GM23338 (cell line): ENCODE measurements around the gene THYN1. TPM values are rescaled to one million over a fixed set of nuclear protein-coding genes. Genes with fewer than 3 reads are reported as not detected.
"Not testable (repeated sequence)": the region's sequence is repeated elsewhere in the genome, so short reads cannot be mapped to it uniquely, and the experiment has no call there.

ENCODE experiments used
- ATAC-seq: fragments of 200-7000 bp; cut with Tn5 transposase; 3 replicates; pipeline ENCODE4 v1.9.1; 2020
- DNase-seq: peaks from one replicate; pipeline ENCODE4 v3.0.0-alpha.2; 2015; ENCODE audit warnings: low spot score
- H2AFZ ChIP-seq: fragments of 200-600 bp; sonication (generic); 2 replicates; pipeline ENCODE4 v1.8.0; 2016; ENCODE audit warnings: antibody characterized with exemption, mild to moderate bottlenecking, moderate library complexity
- H3F3A ChIP-seq: fragments of 200-600 bp; sonication (generic); replicated peaks from 2 replicates; pipeline ENCODE4 v1.8.0; 2017; ENCODE audit warnings: antibody characterized with exemption, mixed run types, low read depth
- H3K27ac ChIP-seq: fragments of 200-600 bp; sonication (generic); 2 replicates; pipeline ENCODE4 v1.6.1; 2016; ENCODE audit warnings: low read depth
- H3K27me3 ChIP-seq: fragments of 200-600 bp; sonication (generic); 2 replicates; pipeline ENCODE4 v1.8.0; 2016; ENCODE audit warnings: mild to moderate bottlenecking, mixed run types, moderate library complexity; ENCODE audit not compliant: insufficient read depth
- H3K36me3 ChIP-seq: fragments of 200-600 bp; sonication (generic); 2 replicates; pipeline ENCODE4 v1.8.0; 2016; ENCODE audit warnings: mild to moderate bottlenecking; ENCODE audit not compliant: insufficient read depth
- H3K4me1 ChIP-seq: fragments of 200-600 bp; sonication (generic); 2 replicates; pipeline ENCODE4 v1.8.0; 2016; ENCODE audit warnings: mild to moderate bottlenecking, moderate library complexity; ENCODE audit not compliant: insufficient read depth
- H3K4me2 ChIP-seq: fragments of 200-600 bp; sonication (generic); 2 replicates; pipeline ENCODE4 v1.7.1; 2017; ENCODE audit warnings: mixed run types
- H3K4me3 ChIP-seq: fragments of 200-600 bp; sonication (generic); 2 replicates; pipeline ENCODE4 v1.6.1; 2016; ENCODE audit warnings: mixed run types
- H3K79me2 ChIP-seq: fragments of 200-600 bp; sonication (generic); replicated peaks from 2 replicates; pipeline ENCODE4 v1.8.0; 2017; ENCODE audit warnings: mild to moderate bottlenecking; ENCODE audit not compliant: insufficient read depth
- H3K9me2 ChIP-seq: fragments of 200-600 bp; sonication (generic); 2 replicates; pipeline ENCODE4 v1.8.0; 2017; ENCODE audit not compliant: insufficient read depth
- H4K20me1 ChIP-seq: fragments of 200-600 bp; sonication (generic); replicated peaks from 2 replicates; pipeline ENCODE4 v1.8.0; 2017; ENCODE audit warnings: mild to moderate bottlenecking; ENCODE audit not compliant: insufficient read depth
- H3K27ac Mint-ChIP-seq: 2 replicates; pipeline ENCODE4 v1.8.0; 2020; ENCODE audit warnings: inconsistent platforms, mild to moderate bottlenecking, moderate library complexity, mixed read lengths
- H3K27me3 Mint-ChIP-seq: 3 replicates; pipeline ENCODE4 v1.8.0; 2022; ENCODE audit warnings: low read depth, mild to moderate bottlenecking, moderate library complexity, mixed read lengths, inconsistent platforms; ENCODE audit not compliant: insufficient read depth, poor library complexity
- H3K36me3 Mint-ChIP-seq: 3 replicates; pipeline ENCODE4 v1.8.0; 2021; ENCODE audit warnings: low read depth, mild to moderate bottlenecking, inconsistent platforms, moderate library complexity, mixed read lengths
- H3K4me1 Mint-ChIP-seq: 3 replicates; pipeline ENCODE4 v1.8.0; 2020; ENCODE audit warnings: mild to moderate bottlenecking, inconsistent platforms, mixed read lengths
- H3K4me3 Mint-ChIP-seq: 3 replicates; pipeline ENCODE4 v1.8.0; 2021; ENCODE audit warnings: moderate library complexity, mild to moderate bottlenecking, inconsistent platforms, mixed read lengths
- H3K9me3 Mint-ChIP-seq: 3 replicates; pipeline ENCODE4 v1.8.0; 2020; ENCODE audit warnings: moderate library complexity, mild to moderate bottlenecking, inconsistent platforms, mixed read lengths
- CREB1 ChIP-seq: fragments of 250-450 bp; sonication (Bioruptor Pico); IDR thresholded peaks from 2 replicates; pipeline ENCODE4 v1.5.0; 2020; ENCODE audit warnings: low read depth, mild to moderate bottlenecking, moderate library complexity
- EZH2 ChIP-seq: fragments of 200-600 bp; sonication (generic); IDR thresholded peaks from one replicate; pipeline ENCODE4 v1.8.0; 2017; ENCODE audit warnings: antibody characterized with exemption, mild to moderate bottlenecking, low read depth; ENCODE audit not compliant: unreplicated experiment
- JUNB ChIP-seq: IDR thresholded peaks from one replicate; pipeline ENCODE4 v1.6.1; 2016; ENCODE audit warnings: antibody characterized with exemption; ENCODE audit not compliant: unreplicated experiment
- ZNF114 ChIP-seq: fragments of 250-450 bp; sonication (Bioruptor Pico); IDR thresholded peaks from 2 replicates; pipeline ENCODE4 v1.5.0; 2020; ENCODE audit warnings: mild to moderate bottlenecking, moderate library complexity
- polyA plus RNA-seq: library from polyadenylated mRNA; unstranded; fragments of >200 nt; fragmentation: Nextera tagmentation; extraction: Ambion mirVana; gene quantifications from 2 replicates; pipeline ENCODE4 v1.2.1, GENCODE V29; 2016
- total RNA-seq: library from RNA; depleted of rRNA; stranded (reverse); fragments of >200 nt; shearing (Covaris generic); gene quantifications from 2 replicates; pipeline ENCODE4 v1.2.3, GENCODE V29; 2014
- TF ChIP-seq, protein P1 (sequence below): fragments of 250-450 bp; sonication (Bioruptor Pico); IDR thresholded peaks from 2 replicates; pipeline ENCODE4 v1.5.0; 2020; ENCODE audit warnings: mild to moderate bottlenecking, moderate library complexity

Gene THYN1
- total and polyA plus RNA-seq, 2 experiments from 2014 or later = 116 to 216 TPM

DNA sequence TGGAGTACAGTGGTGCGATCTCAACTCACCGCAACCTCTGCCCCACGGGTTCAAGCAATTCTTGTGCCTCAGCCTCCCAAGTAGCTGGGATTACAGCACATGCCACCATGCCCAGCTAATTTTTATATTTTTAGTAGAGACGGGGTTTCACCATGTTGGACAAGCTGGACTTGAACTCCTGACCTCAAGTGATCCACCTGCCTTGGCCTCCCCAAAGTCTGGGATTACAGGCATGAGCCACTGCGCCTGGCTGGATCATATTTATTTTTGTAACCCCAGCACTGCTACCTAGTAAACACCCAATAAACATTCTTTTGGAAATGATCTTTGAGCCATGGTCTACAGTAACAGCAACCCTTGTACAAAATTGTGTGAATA, 2.0 kb upstream of the THYN1 start:
- Histone ChIP-seq H3K79me2 (peaks cover 55% of the 10 kb centered on the region), H3K36me3 (peaks cover 29% of the 10 kb centered on the region), H3K4me1 (peaks cover 24% of the 10 kb centered on the region), H3K4me2 (peak overlapping the region; percentile 94), H3K4me3 (peak overlapping the region; percentile 65; the same call in 1 of the 2 replicates), H4K20me1 (peaks cover 18% of the 10 kb centered on the region)
- not testable (repeated sequence) for ATAC-seq, H3F3A ChIP-seq, H3K27ac Mint-ChIP-seq, H3K27ac ChIP-seq, H3K9me2 ChIP-seq, DNase-seq, H2AFZ ChIP-seq, H3K27me3 Mint-ChIP-seq, H3K27me3 ChIP-seq, H3K9me3 Mint-ChIP-seq
- H3K36me3 Mint-ChIP-seq = peaks cover 46% of the 10 kb centered on the region
- peak overlapping the region; percentile 81 for H3K4me3 Mint-ChIP-seq
- peaks cover 26% of the 10 kb centered on the region for H3K4me1 Mint-ChIP-seq

DNA sequence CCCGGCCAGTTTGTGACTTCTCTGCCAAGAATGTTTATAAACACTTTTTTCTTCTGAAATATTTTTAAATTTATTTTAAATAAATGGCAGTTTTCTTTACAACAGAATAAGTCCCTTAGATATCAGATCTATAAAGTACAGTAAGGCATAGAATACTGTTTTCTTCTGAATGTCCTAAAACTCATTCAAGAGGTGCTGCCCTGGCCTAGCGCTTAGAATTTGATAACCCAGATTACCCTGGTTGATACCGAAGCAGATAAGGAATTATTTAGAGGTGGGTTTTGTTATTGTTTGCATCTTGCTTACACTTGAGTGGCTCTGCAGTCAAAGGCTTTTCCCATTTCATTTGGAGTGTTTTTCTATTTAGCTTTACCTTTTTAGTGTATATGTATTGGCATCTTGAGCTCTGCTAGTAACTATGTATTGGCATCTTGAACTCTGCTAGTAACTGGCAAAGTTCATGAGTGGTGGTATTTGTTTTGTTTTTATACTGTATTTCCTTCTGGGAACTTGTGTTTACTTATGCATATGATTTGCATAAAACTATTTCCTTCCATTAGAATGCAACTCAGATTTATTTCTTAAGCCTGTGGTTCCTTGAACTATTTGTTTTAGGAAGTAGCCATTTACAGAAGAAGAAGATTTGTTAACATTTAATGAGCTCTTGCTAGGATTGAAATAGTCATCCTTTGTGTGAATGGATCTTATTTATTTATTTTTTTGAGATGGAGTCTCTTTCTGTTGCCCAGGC, 1.5 kb upstream of the THYN1 start:
- Histone ChIP-seq H2AFZ (no peak overlapping the region), H3K4me3 (peak overlapping the region; percentile 65), H3K36me3 (peaks cover 29% of the 10 kb centered on the region), H3F3A (no peaks in the 10 kb centered on the region; the same call in 1 of the 2 replicates), H3K27ac (no peak overlapping the region), H3K4me1 (peaks cover 24% of the 10 kb centered on the region), H4K20me1 (peaks cover 17% of the 10 kb centered on the region), H3K27me3 (no peaks in the 10 kb centered on the region), H3K4me2 (peak overlapping the region; percentile 94), H3K9me2 (no peaks in the 10 kb centered on the region), H3K79me2 (peaks cover 55% of the 10 kb centered on the region)
- peaks cover 26% of the 10 kb centered on the region for H3K4me1 Mint-ChIP-seq
- peaks cover 2% of the 10 kb centered on the region for H3K27me3 Mint-ChIP-seq
- no peak overlapping the region for H3K27ac Mint-ChIP-seq
- ATAC-seq = no peak
- no peak for DNase-seq
- H3K36me3 Mint-ChIP-seq = peaks cover 45% of the 10 kb centered on the region
- H3K4me3 Mint-ChIP-seq = peak overlapping the region; percentile 81
- TF ChIP-seq JUNB (no peak), EZH2 (no peak), ZNF114 (CRISPR knock-in tag) (no peak), CREB1 (CRISPR knock-in tag) (no peak)
- TF ChIP-seq, protein P1, sequence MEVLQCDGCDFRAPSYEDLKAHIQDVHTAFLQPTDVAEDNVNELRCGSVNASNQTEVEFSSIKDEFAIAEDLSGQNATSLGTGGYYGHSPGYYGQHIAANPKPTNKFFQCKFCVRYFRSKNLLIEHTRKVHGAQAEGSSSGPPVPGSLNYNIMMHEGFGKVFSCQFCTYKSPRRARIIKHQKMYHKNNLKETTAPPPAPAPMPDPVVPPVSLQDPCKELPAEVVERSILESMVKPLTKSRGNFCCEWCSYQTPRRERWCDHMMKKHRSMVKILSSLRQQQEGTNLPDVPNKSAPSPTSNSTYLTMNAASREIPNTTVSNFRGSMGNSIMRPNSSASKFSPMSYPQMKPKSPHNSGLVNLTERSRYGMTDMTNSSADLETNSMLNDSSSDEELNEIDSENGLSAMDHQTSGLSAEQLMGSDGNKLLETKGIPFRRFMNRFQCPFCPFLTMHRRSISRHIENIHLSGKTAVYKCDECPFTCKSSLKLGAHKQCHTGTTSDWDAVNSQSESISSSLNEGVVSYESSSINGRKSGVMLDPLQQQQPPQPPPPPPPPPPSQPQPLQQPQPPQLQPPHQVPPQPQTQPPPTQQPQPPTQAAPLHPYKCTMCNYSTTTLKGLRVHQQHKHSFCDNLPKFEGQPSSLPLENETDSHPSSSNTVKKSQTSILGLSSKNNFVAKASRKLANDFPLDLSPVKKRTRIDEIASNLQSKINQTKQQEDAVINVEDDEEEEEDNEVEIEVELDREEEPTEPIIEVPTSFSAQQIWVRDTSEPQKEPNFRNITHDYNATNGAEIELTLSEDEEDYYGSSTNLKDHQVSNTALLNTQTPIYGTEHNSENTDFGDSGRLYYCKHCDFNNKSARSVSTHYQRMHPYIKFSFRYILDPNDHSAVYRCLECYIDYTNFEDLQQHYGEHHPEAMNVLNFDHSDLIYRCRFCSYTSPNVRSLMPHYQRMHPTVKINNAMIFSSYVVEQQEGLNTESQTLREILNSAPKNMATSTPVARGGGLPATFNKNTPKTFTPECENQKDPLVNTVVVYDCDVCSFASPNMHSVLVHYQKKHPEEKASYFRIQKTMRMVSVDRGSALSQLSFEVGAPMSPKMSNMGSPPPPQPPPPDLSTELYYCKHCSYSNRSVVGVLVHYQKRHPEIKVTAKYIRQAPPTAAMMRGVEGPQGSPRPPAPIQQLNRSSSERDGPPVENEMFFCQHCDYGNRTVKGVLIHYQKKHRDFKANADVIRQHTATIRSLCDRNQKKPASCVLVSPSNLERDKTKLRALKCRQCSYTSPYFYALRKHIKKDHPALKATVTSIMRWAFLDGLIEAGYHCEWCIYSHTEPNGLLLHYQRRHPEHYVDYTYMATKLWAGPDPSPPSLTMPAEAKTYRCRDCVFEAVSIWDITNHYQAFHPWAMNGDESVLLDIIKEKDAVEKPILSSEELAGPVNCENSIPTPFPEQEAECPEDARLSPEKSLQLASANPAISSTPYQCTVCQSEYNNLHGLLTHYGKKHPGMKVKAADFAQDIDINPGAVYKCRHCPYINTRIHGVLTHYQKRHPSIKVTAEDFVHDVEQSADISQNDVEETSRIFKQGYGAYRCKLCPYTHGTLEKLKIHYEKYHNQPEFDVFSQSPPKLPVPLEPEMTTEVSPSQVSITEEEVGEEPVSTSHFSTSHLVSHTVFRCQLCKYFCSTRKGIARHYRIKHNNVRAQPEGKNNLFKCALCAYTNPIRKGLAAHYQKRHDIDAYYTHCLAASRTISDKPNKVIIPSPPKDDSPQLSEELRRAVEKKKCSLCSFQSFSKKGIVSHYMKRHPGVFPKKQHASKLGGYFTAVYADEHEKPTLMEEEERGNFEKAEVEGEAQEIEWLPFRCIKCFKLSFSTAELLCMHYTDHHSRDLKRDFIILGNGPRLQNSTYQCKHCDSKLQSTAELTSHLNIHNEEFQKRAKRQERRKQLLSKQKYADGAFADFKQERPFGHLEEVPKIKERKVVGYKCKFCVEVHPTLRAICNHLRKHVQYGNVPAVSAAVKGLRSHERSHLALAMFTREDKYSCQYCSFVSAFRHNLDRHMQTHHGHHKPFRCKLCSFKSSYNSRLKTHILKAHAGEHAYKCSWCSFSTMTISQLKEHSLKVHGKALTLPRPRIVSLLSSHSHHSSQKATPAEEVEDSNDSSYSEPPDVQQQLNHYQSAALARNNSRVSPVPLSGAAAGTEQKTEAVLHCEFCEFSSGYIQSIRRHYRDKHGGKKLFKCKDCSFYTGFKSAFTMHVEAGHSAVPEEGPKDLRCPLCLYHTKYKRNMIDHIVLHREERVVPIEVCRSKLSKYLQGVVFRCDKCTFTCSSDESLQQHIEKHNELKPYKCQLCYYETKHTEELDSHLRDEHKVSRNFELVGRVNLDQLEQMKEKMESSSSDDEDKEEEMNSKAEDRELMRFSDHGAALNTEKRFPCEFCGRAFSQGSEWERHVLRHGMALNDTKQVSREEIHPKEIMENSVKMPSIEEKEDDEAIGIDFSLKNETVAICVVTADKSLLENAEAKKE (CRISPR knock-in tag) = no peak
- no peaks in the 10 kb centered on the region for H3K9me3 Mint-ChIP-seq
